K562 (cell line): ENCODE measurements around the gene ZNF500. TPM values are rescaled to one million over a fixed set of nuclear protein-coding genes. Genes with fewer than 3 reads are reported as not detected.
A peak's percentile ranks its signal among the peaks of the same experiment; 100 is the strongest.

Experiments
- ASH1L ChIP-seq: fragments of 450-650 bp; IDR thresholded peaks from 2 replicates; pipeline ENCODE4 v1.6.1; 2018; ENCODE audit warnings: borderline replicate concordance, mild to moderate bottlenecking, low read depth; ENCODE audit not compliant: partially characterized antibody
- E2F4 ChIP-seq: sonication (generic); formaldehyde crosslinking; IDR thresholded peaks from 2 replicates; pipeline ENCODE4 v1.8.0; 2022; ENCODE audit warnings: mild to moderate bottlenecking, low read depth, missing genetic modification reagents
- KDM5B ChIP-seq: fragments of 200-600 bp; sonication (generic); IDR thresholded peaks from 2 replicates; pipeline ENCODE4 v1.6.1; 2012; ENCODE audit warnings: low read depth, mild to moderate bottlenecking, moderate library complexity, low read length, control low read depth, inconsistent platforms; ENCODE audit not compliant: insufficient replicate concordance
- PKNOX1 ChIP-seq: fragments of 450-650 bp; IDR thresholded peaks from 2 replicates; pipeline ENCODE4 v1.6.1; 2016
- POLR2H ChIP-seq: IDR thresholded peaks from 2 replicates; pipeline ENCODE4 v1.6.1; 2016; ENCODE audit warnings: missing genetic modification characterization, low read depth, mild to moderate bottlenecking, control low read depth, missing compliant biosample characterization, moderate library complexity
- RBM15 ChIP-seq: fragments of 200-400 bp; formaldehyde crosslinking; IDR thresholded peaks from 2 replicates; pipeline ENCODE4 v1.6.1; 2018; ENCODE audit warnings: mild to moderate bottlenecking, low read length, moderate library complexity; ENCODE audit not compliant: insufficient read depth
- polyA plus RNA-seq, 8 experiments: library from polyadenylated mRNA; depleted of rRNA in 4 of 8; stranded (reverse) in 5 of 8; unstranded in 3 of 8; fragments of >200 nt; fragmentation: Nextera tagmentation in 2 of 8; fragmentation: Illumina TruSeq in 1 of 8; extraction: Ambion mirVana in 2 of 8; extraction: Trizol in 1 of 8; gene quantifications; 2 replicates each; pipeline versions ENCODE4 v1.2.1 to v1.2.3, GENCODE V29; 2011 to 2014; ENCODE audit warnings: inconsistent platforms in 1 of 8, missing spikeins in 1 of 8
- total RNA-seq, 7 experiments: library from RNA; depleted of rRNA in 6 of 7; stranded (reverse); fragments of >200 nt in 6 of 7; fragmentation: Illumina TruSeq in 2 of 7; extraction: Trizol in 2 of 7; gene quantifications; 2 replicates each; pipeline versions ENCODE4 v1.2.1 to v1.2.3, GENCODE V29; 2011 to 2021; ENCODE audit warnings: low replicate concordance in 1 of 7
- TF ChIP-seq, protein P1 (sequence below), 2 experiments: fragments of 450-650 bp; formaldehyde crosslinking in 1 of 2; IDR thresholded peaks; 2 replicates each; pipeline versions ENCODE4 v1.4.0 to v1.6.1; 2014 to 2020; ENCODE audit warnings: mild to moderate bottlenecking in 2 of 2, borderline replicate concordance in 1 of 2, low read depth in 1 of 2
- TF ChIP-seq, protein P2 (sequence below): fragments of 250-450 bp; sonication (Bioruptor Pico); IDR thresholded peaks from 2 replicates; pipeline ENCODE4 v1.8.0; 2022; ENCODE audit warnings: inconsistent platforms
- TF ChIP-seq, protein P3 (sequence below): sonication (generic); formaldehyde crosslinking; IDR thresholded peaks from 2 replicates; pipeline ENCODE4 v1.8.0; 2023; ENCODE audit warnings: mild to moderate bottlenecking, missing genetic modification reagents

The ZNF500 gene
- total and polyA plus RNA-seq, 9 of the 15 experiments (the other 6 are each of a cell fraction or from before 2014, with no cell fraction given), result 0.80 to 20.8 (median 5.3) TPM

GRCh38 chr16:4802659-4803287 is 35.8 kb upstream of the ZNF500 start (continued):
- TF ChIP-seq, protein P1, sequence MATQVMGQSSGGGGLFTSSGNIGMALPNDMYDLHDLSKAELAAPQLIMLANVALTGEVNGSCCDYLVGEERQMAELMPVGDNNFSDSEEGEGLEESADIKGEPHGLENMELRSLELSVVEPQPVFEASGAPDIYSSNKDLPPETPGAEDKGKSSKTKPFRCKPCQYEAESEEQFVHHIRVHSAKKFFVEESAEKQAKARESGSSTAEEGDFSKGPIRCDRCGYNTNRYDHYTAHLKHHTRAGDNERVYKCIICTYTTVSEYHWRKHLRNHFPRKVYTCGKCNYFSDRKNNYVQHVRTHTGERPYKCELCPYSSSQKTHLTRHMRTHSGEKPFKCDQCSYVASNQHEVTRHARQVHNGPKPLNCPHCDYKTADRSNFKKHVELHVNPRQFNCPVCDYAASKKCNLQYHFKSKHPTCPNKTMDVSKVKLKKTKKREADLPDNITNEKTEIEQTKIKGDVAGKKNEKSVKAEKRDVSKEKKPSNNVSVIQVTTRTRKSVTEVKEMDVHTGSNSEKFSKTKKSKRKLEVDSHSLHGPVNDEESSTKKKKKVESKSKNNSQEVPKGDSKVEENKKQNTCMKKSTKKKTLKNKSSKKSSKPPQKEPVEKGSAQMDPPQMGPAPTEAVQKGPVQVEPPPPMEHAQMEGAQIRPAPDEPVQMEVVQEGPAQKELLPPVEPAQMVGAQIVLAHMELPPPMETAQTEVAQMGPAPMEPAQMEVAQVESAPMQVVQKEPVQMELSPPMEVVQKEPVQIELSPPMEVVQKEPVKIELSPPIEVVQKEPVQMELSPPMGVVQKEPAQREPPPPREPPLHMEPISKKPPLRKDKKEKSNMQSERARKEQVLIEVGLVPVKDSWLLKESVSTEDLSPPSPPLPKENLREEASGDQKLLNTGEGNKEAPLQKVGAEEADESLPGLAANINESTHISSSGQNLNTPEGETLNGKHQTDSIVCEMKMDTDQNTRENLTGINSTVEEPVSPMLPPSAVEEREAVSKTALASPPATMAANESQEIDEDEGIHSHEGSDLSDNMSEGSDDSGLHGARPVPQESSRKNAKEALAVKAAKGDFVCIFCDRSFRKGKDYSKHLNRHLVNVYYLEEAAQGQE (IDR thresholded peaks at IDR 0.05; ENCODE audit: borderline replicate concordance), result peak; percentile 74
- TF ChIP-seq, protein P1 (CRISPR knock-in tag; IDR thresholded peaks at IDR 0.05; ENCODE audit: low read depth), result peak; percentile 64; the same call in 1 of the 2 replicates
- TF ChIP-seq KDM5B (no peak), POLR2H (peak; percentile 58), PKNOX1 (peak; percentile 99), E2F4 (no peak), RBM15 (no peak), ASH1L (peak; percentile 94)
- TF ChIP-seq, protein P2, sequence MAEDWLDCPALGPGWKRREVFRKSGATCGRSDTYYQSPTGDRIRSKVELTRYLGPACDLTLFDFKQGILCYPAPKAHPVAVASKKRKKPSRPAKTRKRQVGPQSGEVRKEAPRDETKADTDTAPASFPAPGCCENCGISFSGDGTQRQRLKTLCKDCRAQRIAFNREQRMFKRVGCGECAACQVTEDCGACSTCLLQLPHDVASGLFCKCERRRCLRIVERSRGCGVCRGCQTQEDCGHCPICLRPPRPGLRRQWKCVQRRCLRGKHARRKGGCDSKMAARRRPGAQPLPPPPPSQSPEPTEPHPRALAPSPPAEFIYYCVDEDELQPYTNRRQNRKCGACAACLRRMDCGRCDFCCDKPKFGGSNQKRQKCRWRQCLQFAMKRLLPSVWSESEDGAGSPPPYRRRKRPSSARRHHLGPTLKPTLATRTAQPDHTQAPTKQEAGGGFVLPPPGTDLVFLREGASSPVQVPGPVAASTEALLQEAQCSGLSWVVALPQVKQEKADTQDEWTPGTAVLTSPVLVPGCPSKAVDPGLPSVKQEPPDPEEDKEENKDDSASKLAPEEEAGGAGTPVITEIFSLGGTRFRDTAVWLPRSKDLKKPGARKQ (CRISPR knock-in tag), result no peak
- TF ChIP-seq, protein P3, sequence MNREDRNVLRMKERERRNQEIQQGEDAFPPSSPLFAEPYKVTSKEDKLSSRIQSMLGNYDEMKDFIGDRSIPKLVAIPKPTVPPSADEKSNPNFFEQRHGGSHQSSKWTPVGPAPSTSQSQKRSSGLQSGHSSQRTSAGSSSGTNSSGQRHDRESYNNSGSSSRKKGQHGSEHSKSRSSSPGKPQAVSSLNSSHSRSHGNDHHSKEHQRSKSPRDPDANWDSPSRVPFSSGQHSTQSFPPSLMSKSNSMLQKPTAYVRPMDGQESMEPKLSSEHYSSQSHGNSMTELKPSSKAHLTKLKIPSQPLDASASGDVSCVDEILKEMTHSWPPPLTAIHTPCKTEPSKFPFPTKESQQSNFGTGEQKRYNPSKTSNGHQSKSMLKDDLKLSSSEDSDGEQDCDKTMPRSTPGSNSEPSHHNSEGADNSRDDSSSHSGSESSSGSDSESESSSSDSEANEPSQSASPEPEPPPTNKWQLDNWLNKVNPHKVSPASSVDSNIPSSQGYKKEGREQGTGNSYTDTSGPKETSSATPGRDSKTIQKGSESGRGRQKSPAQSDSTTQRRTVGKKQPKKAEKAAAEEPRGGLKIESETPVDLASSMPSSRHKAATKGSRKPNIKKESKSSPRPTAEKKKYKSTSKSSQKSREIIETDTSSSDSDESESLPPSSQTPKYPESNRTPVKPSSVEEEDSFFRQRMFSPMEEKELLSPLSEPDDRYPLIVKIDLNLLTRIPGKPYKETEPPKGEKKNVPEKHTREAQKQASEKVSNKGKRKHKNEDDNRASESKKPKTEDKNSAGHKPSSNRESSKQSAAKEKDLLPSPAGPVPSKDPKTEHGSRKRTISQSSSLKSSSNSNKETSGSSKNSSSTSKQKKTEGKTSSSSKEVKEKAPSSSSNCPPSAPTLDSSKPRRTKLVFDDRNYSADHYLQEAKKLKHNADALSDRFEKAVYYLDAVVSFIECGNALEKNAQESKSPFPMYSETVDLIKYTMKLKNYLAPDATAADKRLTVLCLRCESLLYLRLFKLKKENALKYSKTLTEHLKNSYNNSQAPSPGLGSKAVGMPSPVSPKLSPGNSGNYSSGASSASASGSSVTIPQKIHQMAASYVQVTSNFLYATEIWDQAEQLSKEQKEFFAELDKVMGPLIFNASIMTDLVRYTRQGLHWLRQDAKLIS (CRISPR knock-in tag), result no peak
